ENCODE data around the gene C17orf58.
"Not testable (repeated sequence)": the region's sequence is repeated elsewhere in the genome, so short reads cannot be mapped to it uniquely, and the experiment has no call there.

DNA sequence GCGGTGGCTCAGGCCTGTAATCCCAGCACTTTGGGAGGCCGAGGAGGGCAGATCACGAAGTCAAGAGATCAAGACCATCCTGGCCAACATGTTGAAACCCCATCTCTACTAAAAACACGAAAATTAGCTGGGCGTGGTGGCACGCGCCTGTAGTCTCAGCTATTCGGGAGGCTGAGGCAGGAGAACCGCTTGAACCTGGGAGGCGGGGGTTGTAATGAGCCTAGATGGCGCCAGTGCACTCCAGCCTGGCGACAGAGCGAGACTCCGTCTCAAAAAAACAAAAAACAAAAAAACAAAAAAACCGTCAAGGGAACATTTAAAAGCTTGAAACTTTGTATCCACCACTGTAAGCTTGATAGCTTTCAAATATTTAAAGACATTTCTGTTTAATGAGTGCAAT is 26.3 kb upstream of the C17orf58 start:
- TF ChIP-seq, protein P1, sequence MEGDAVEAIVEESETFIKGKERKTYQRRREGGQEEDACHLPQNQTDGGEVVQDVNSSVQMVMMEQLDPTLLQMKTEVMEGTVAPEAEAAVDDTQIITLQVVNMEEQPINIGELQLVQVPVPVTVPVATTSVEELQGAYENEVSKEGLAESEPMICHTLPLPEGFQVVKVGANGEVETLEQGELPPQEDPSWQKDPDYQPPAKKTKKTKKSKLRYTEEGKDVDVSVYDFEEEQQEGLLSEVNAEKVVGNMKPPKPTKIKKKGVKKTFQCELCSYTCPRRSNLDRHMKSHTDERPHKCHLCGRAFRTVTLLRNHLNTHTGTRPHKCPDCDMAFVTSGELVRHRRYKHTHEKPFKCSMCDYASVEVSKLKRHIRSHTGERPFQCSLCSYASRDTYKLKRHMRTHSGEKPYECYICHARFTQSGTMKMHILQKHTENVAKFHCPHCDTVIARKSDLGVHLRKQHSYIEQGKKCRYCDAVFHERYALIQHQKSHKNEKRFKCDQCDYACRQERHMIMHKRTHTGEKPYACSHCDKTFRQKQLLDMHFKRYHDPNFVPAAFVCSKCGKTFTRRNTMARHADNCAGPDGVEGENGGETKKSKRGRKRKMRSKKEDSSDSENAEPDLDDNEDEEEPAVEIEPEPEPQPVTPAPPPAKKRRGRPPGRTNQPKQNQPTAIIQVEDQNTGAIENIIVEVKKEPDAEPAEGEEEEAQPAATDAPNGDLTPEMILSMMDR (IDR thresholded peaks at IDR 0.05): not testable (repeated sequence)
- not testable (repeated sequence) for TF ChIP-seq POLR2A (IDR thresholded peaks at IDR 0.05)

Data from uterus (tissue), 2 donors.